ENCODE measurements around the gene SRSF2.
"Not testable (repeated sequence)": the region's sequence is repeated elsewhere in the genome, so short reads cannot be mapped to it uniquely, and the experiment has no call there.

Gene SRSF2

DNA sequence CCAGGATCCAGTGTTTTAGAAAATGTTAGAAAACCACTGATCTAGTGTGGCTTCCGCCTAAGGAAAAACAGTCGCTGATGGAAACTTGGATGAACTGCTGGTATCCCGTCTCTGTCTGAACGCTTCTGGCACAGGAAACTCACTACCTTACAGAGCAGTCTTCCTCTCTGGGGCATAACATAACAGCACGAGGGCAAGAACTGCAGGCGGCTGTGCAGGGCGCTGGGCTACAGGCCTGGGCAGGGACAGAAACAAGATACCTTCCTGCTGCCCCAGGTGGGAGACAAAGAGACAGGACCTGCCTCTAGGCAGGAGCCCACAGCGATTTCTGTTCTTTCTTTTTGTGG lies 36.9 kb downstream of the SRSF2 start:
- DNase-seq: no peak

DNA sequence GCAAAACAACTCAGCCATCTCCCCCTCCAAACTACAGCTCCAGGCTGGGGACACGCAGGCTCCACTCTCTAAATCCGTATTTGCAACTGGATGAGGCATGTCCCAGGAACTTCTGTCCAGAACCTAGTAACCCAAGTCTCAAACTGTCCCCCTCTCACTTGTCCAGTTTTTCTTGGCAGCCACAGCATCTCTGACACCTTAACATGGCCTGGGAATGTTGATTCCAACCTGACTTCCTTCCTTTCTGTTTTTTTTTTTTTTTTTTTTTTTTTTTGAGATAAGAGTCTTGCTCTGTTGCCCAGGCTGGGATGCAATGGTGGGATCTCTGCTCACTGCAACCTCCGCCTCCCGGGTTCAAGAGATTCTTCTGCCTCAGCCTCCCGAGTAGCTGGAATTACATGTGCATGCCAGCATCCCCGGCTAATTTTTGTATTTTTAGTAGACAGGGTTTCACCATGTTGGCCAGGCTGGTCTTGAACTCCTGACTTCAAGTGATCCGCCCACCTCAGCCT lies 38.6 kb downstream of the SRSF2 start:
- not testable (repeated sequence) for DNase-seq

DNA sequence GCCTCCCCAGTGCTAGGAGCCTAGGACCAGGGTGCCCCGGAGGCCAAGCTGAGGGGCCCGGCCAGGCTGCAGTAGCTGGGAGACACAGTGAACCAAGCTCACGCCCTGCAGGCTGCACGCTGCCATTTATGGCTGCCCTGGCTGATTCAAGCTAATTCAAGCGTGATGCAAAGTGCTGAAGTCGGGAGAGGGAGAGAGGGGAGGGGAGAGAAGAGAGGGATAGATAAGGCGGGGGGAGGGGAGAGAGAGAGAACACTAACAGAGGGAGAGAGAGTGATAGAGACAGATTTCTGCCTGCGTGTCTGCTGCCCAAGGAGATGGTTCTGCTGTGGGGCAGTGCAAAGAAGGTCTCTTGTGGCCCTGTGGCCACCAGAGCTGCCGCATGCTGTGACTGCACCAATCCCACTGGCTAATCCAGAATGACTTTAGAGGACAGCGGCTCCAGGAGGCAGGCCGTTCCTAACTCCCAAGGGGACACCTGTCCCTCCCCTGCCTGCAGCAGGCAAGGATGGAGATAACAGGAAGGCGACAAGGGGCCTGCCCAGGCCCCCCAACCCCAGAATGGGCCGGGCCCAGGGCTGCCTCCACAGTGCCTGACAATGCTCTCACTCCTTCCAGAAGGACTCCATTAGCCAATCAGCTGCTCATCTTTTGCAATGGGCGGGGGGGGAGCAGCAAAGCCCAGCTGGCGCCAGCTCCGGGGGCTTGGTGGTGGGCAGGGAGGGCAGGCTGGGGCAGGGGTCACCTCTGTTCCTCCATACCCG lies 39.2 kb downstream of the SRSF2 start:
- DNase-seq: no peak

DNA sequence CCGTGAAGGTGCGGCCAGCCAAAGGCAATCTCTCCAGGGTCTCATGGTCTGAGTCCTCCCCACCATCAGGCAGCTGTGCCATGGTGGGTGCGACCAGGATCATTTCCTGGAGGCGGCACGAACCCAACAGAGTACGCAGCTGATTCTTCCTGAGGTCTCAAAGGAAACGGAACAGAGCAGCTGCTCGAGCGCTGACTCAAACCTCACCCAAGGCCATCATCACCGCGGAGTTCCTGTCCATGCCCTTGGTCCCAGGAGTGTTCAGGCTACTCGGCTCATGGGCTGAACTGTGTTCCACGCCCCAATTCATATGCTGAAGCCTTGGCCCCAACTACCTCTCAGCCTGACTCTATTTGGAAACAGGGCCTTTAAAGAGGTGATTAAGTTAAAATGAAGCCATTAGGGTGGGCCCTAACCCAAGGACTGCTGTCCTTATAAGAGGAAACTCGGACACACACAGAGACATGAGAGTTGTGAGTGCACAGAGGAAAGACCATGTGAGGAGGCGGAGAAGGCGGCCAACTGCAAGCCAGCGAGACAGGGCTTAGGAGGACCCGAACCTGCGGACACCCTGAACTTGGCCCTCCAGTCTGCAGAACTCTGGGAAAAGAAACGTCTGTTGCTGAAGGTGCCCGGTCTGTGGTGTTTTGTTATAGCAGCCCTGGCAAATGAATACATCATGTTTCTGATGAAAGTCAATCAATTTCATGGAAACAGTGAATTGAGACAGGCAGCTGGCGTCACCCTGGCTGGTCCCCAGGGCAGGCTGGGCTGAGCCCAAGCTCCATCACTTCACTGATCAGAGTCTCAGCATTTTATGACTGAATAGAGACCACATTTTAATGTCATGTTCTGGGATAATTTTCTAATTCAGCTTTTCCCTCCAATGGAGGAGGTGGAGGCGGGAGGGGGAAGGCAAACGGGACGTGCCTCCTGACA lies 40.1 kb downstream of the SRSF2 start:
- no peak for DNase-seq

DNA sequence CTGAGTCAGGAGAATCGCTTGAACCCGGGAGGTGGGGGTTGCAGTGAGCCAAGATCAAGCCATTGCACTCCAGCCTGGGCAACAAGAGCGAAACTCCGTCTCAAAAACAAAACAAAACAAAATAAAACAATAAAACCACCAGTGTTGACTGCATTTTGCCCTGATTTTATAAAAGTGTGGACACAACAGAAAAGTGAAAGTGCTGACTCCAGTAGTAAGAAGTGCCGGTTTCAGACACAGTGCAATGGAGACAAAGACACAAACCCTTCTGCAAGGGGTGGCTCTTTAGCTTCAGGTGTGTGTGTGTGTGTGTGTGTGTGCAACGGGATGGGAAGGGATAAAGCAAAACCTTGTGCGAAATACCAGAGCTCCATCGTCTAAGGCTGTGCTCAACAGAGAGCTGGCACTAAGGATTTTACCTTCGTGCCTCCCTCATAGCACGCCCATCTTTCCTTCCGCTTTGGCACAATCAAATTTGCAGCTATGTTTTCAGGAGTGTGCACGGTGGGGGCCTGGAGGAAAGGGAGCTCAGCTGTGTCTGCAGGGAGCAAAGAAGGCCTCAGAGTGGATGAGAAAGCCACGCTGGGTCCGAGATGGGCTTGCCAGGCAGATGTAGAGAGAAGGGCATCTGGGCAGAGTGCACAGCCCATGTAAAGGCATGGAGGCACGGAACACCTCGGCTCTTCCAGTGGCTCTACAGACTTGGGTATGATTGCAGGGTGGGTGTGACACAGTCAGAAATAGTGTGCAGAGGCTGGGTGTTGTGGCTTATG lies 41.9 kb downstream of the SRSF2 start:
- no peak for DNase-seq

DNA sequence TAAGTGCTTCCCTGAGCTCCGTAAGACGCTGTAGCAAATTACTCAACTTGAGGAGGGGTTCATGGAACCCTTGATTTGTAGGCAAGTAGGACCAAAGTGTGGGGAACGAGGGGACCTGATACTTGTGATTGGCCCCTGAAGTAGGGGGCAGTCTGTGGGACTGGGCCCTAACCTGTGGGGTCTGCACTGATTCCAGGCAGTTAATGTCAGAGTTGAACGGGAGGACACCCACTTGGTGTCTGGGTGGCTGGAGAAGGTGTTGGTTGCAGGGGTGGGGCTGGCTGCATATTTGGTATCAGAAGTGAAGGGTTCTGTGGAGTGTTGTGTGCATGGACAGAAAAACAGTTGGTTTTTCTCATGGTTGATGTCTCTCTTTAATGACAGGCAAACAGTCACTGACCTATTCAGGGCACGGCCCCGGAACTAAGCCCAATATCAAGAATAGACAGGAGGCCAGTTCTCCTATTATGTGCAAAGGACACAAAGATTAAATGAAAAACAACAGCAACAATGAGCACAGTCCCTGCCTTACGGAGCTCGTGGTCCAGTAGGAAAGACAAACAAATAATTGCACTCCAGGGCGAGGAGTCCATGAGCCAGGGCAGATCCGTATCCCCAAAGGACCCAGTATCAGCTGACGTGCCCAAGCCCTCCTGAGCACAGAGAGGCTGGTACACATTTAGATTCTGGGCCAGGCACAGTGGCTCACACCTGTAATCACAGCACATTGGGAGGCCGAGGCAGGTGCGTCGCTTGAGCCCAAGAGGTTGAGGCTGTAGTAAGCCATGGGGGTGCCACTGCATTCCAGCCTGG lies 45.5 kb downstream of the SRSF2 start:
- DNase-seq: no peak

DNA sequence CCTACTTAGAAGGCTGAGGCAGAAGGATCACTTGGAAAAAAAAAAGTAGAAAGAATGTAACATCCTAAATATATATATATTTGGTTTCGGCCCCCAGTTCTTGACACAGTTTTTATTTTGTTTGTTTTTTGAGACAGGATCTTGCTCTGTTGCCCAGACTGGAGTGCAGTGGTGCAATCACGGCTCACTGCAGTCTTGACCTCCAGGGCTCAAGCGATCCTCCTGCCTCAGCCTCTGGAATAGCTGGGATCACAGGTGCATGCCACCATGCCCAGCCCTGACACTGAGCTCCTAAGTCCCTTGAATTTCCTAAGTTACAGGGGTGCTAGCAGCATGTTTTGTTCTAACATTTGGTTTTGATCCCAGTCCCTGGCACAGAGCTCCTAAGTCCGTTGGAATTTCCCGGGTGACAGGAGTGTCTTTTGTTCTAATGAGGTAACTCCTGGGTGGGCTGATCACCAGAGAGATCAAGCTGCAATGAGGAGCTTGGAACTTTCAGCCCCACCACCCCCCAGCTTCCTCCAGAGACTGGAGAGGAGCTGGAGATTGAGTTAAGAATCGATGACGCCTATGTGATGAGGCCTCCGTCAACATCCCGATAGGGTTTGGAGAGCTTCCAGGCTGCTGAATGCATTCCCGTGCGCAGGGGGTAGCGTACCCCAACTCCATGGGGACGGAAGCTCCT lies 46.4 kb downstream of the SRSF2 start:
- no peak for DNase-seq

DNA sequence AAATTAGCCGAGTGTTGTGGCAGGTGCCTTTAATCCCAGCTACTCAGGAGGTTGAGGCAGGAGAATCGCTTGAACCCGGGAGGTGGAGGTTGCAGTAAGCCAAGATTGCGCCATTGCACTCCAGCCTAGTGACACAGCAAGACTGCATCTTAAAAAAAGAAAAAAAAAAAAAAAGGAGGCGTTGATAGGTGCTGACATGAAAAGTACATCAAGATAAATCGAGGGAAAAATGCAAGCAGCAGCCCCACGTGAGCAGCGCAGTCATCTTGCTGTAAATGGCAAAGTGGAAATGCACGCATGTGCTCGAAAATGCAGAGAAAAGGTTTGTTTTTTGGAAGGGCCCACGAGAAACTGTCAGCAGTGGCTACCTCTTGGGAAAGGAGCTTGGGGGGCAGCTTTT lies 47.3 kb downstream of the SRSF2 start:
- DNase-seq: no peak

DNA sequence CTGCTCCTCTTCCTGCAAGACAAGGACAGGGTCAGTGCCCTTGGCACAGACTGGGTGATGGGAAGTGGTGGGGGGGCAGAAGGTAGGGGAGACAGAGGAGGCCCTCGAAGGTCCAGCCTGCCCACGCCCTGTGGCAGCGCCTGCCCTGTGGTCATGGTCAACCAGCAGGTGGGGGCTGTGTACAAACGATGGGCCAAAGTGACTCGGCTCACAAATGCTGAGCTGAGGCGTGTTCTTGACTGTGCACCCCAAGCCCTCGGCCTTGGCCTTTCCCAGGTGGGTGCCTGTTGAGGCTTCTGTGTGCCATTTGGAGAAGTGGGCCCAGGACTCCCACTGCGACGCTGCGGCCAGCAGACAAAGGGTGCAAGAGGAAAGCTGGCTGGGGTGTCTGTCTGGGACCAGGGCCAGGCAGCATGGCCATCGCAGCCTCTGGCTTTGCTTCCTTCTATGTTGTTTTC lies 48.9 kb downstream of the SRSF2 start:
- no peak for DNase-seq

DNA sequence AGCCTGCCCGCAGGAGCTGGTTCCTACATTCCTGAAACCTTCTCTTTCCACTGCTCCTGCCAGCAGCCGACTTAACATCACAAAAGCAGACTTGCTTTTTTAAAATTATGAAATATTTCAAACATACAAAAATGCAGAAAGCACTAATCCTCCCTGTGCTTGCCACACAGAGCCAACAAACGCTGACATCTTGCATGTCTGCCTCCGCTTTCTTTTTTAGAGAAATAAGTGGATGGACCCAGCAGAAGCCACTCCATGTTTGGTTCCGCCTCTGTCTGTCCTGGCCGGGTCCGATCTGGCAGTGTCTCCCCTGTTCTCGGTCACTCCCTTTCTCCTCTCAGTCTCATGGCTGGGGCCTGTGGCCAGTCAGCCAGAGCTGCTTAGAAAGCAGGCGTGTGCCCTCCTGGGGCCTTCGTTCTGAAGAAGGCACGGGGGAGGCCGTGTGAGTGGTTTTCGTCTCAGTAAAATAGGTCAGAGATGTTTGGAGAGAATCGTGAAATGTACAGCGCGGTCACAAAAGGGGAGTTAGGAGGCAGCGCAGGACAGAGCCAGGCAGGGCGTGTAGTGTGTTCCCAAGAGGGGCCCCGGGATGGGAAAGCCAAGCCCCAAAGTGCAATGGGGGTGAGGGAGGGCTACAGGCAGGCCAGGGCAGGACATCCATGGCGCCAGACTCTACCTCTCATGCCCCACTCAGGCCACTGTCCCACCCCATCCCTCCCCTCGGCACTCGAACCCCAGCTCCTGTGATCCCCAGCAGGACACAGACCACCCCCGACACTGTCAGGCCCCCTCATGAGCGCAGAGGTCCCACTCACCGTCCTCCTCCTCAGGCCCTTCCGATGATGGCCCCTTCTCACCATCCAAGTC lies 49.6 kb downstream of the SRSF2 start:
- DNase-seq: no peak

DNA sequence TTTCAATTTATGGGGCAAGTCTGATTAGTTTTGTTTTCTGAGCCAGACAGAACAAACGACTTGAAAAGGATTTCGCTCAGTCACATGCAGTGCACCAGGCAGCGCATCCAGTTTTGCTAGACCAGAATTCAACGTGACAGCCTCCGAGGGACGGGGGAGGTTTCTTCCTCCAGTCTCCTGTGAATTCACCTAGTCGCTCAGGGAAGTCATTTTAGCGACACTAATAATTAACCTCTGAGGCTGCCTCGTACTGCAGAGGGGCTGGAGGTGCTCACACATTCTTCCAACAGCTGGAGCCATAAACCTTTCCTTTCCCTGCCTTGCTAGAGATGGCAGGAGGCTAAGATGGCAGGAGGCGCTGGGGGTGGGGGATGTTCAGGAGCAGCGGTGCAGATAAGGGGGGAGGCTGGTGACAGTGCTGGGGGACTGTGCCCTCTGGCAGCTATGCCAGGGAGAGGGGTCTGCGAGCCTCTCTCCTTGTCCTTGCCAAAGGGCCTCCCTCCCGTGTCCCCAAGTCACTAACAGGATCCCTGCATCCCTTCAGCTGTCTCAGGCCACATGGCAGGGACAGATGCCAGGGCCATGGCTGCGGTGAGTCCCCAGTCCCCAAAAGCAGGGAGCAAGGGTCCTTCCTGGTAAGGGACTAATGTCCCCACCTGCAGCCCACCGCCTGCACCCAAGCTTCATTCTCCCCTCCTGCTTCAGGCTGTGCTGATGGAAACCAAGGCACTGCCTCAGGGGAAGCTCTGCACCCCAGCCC lies 50.4 kb downstream of the SRSF2 start:
- DNase-seq: no peak

DNA sequence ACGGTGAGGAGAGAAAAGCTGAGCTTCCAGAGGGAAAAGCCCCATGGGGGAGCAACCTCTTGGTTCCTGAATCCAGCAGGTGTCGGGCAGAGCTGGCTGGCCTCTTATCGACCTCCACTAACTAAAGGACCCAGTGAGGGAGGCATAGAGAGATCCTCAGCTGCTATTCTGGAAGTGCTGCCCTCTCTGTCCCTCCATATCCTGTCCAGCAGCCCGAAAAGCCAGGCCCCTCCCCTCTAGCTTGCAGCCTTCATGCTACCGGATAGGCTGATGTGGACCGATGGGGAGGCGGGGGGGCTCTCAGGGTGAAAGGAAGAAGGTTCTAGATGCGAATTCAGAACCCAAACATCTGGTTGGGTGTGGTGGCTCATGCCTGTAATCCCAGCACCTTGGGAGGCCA lies 51.3 kb downstream of the SRSF2 start:
- DNase-seq: no peak

DNA sequence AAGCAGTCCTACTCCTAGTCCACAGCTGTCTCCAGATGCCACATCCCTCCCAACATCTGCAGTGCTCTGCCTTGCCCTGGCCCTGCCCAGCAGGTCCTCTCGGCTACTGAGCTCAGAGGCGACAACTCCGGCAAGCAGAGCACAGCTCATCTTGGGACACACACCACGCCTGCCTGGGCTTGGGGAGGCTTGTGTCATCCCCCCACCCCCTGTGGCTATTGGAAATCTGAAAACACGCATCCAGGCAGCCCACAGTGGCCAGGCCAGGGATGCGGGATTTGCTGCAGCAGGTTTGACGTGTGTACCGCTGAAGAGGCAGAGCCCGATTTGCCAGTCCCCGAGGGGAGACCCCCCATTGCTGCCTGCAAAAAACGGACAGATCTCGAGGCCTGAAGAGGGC lies 51.8 kb downstream of the SRSF2 start:
- no peak for DNase-seq

DNA sequence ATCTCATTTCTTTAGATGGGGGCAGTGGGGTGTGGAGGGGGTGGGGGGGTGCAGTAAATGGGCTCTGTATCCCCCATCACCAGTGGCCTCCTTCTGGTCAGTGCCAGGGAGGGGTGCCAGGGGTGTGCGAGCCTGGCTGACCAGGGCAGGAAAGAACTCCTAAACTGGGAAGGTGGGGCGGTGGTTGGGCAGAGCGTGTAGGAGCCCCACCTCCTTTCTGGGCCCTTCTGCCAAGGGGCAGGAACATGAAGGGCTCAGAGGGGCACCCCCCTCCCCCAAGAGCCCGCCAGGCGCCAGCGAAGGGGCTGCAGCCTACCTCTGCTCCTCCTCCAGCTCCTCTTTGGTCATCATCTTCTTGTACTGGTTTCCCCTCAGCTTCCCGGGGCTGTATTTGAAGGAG lies 52.4 kb downstream of the SRSF2 start:
- no peak for DNase-seq
